K562 (cell line): Measurements from ENCODE around the gene TMEM184B. TPM values are rescaled to one million over a fixed set of nuclear protein-coding genes. Genes with fewer than 3 reads are reported as not detected.

Experiments used
- ATAC-seq: fragments of 200-7000 bp; cut with Tn5 transposase; 3 replicates; pipeline ENCODE4 v1.9.1; 2020; ENCODE audit warnings: moderate library complexity
- BruUV-seq: library from RNA; stranded (reverse); fragments of 400-500 nt; replicated peaks from 2 replicates; lab custom pipeline; 2021; lab: Mats Ljungman, UMichigan
- CTCF ChIA-PET: fragments of 300-600 bp; formaldehyde crosslinking; extraction: SDS; loops from one replicate; lab custom pipeline; 2021; ENCODE audit warnings: low intra/inter-chr PET ratio; lab: Yijun Ruan, JAX
- POLR2A ChIA-PET: fragments of 300-600, 350-650 bp; sonication (Branson Sonifier 250); formaldehyde crosslinking; extraction: SDS; loops from one replicate; lab custom pipeline; 2021; ENCODE audit warnings: antibody characterized with exemption, inconsistent platforms; lab: Yijun Ruan, JAX
- DNase-seq, 4 experiments: peaks; one replicate each; pipeline versions ENCODE4 v3.0.0 to v3.0.0-alpha.2; 2011 to 2018; ENCODE audit warnings: low spot score in 3 of 4, mixed read lengths in 3 of 4; ENCODE audit errors: extremely low read depth in 1 of 4
- FAIRE-seq: peaks from 2 replicates; lab custom pipeline; 2011; peaks lifted over from hg19 to GRCh38; lab: Jason Lieb, UNC
- H2AFZ ChIP-seq: 2 replicates; pipeline ENCODE4 v1.6.0; 2011; ENCODE audit warnings: low read depth, low read length, control low read depth, inconsistent platforms
- H3K27ac ChIP-seq: fragments of 200-600 bp; 3 replicates; pipeline ENCODE4 v1.8.0; 2011; ENCODE audit warnings: low read depth, mild to moderate bottlenecking, control low read depth, inconsistent platforms, low read length, moderate library complexity, mixed read lengths; ENCODE audit errors: extremely low read depth
- H3K27me3 ChIP-seq, 2 experiments: fragments of 300-600 bp in 1 of 2; 2 replicates in 1 of 2; 3 replicates in 1 of 2; pipeline versions ENCODE4 v1.6.0 to v1.8.0; 2011; ENCODE audit warnings: inconsistent platforms in 2 of 2, low read length in 2 of 2, mild to moderate bottlenecking in 1 of 2, mixed read lengths in 1 of 2, moderate library complexity in 1 of 2; ENCODE audit not compliant: control insufficient read depth in 2 of 2, insufficient read depth in 2 of 2
- H3K36me3 ChIP-seq: fragments of 300-600 bp; 3 replicates; pipeline ENCODE4 v1.8.0; 2011; ENCODE audit warnings: mild to moderate bottlenecking, low read length, inconsistent platforms; ENCODE audit not compliant: control insufficient read depth, insufficient read depth
- H3K4me1 ChIP-seq, 2 experiments: fragments of 200-600 bp in 1 of 2; replicated peaks in 1 of 2; 2 replicates in 1 of 2; 3 replicates in 1 of 2; pipeline versions ENCODE4 v1.5.1 to v1.8.0; 2011; ENCODE audit warnings: inconsistent platforms in 2 of 2, low read length in 2 of 2, mild to moderate bottlenecking in 1 of 2, mixed read lengths in 1 of 2, moderate library complexity in 1 of 2; ENCODE audit not compliant: control insufficient read depth in 2 of 2, insufficient read depth in 2 of 2
- H3K4me2 ChIP-seq: 2 replicates; pipeline ENCODE4 v1.6.1; 2011; ENCODE audit warnings: low read length, control low read depth, inconsistent platforms, mixed read lengths; ENCODE audit not compliant: insufficient read depth
- H3K4me3 ChIP-seq: fragments of 200-600 bp; sonication (generic), shearing (Covaris generic); 2 replicates; pipeline ENCODE4 v1.5.1; 2016; ENCODE audit warnings: control low read depth, inconsistent platforms
- H3K79me2 ChIP-seq: fragments of 200-600 bp; 3 replicates; pipeline ENCODE4 v1.8.0; 2011; ENCODE audit warnings: low read length, inconsistent platforms; ENCODE audit not compliant: control insufficient read depth, insufficient read depth
- H3K9ac ChIP-seq, 2 experiments: 2 replicates each; pipeline versions ENCODE4 v1.6.0 to v1.6.1; 2011; ENCODE audit warnings: low read depth in 2 of 2, low read length in 2 of 2, control low read depth in 1 of 2, inconsistent platforms in 1 of 2, mild to moderate bottlenecking in 1 of 2, mixed read lengths in 1 of 2; ENCODE audit not compliant: insufficient read depth in 1 of 2
- H3K9me1 ChIP-seq: one replicate; pipeline ENCODE4 v1.6.0; 2011; ENCODE audit warnings: inconsistent platforms, mild to moderate bottlenecking, low read length, moderate library complexity; ENCODE audit not compliant: control insufficient read depth, insufficient read depth
- H3K9me3 ChIP-seq: replicated peaks from 2 replicates; pipeline ENCODE4 v1.5.1; 2011; ENCODE audit warnings: low read depth, low read length, inconsistent platforms; ENCODE audit not compliant: control insufficient read depth, insufficient read depth
- H4K20me1 ChIP-seq: replicated peaks from 2 replicates; pipeline ENCODE4 v1.6.1; 2011; ENCODE audit warnings: low read length, inconsistent platforms, mixed read lengths; ENCODE audit not compliant: control insufficient read depth, insufficient read depth
- BCOR ChIP-seq: fragments of 450-650 bp; IDR thresholded peaks from 2 replicates; pipeline ENCODE4 v1.6.1; 2016
- BMI1 ChIP-seq: fragments of 150-350 bp; IDR thresholded peaks from 2 replicates; pipeline ENCODE4 v1.6.1; 2014; ENCODE audit warnings: low read length
- CBFA2T3 ChIP-seq: fragments of 450-650 bp; IDR thresholded peaks from 2 replicates; pipeline ENCODE4 v1.6.1; 2017
- MAZ ChIP-seq, 2 experiments: fragments of 450-650 bp in 1 of 2; sonication (generic) in 1 of 2; formaldehyde crosslinking; IDR thresholded peaks in 1 of 2; conservative IDR thresholded peaks in 1 of 2; 2 replicates each; pipeline versions ENCODE4 v1.4.0 to v1.5.0; 2020; ENCODE audit warnings: mild to moderate bottlenecking in 1 of 2, missing genetic modification reagents in 1 of 2
- RBM25 ChIP-seq: fragments of 200-400 bp; formaldehyde crosslinking; IDR thresholded peaks from 2 replicates; pipeline ENCODE4 v1.6.1; 2018; ENCODE audit warnings: low read length, low read depth, moderate library complexity; ENCODE audit not compliant: severe bottlenecking
- RFX7 ChIP-seq: fragments of 250-450 bp; sonication (Bioruptor Pico); IDR thresholded peaks from 2 replicates; pipeline ENCODE4 v1.5.1; 2021; ENCODE audit warnings: mild to moderate bottlenecking
- SMARCA4 ChIP-seq: fragments of 450-650 bp; IDR thresholded peaks from 2 replicates; pipeline ENCODE4 v1.6.1; 2016
- TAL1 ChIP-seq: fragments of 450-650 bp; IDR thresholded peaks from 2 replicates; pipeline ENCODE4 v1.6.1; 2016; ENCODE audit warnings: mild to moderate bottlenecking
- THRAP3 ChIP-seq: fragments of 450-650 bp; IDR thresholded peaks from 2 replicates; pipeline ENCODE4 v1.6.1; 2016; ENCODE audit warnings: mild to moderate bottlenecking, inconsistent platforms, borderline replicate concordance
- U2AF1 ChIP-seq: fragments of 200-400 bp; formaldehyde crosslinking; optimal IDR thresholded peaks from 2 replicates; pipeline ENCODE3; 2017; ENCODE audit warnings: mild to moderate bottlenecking, low read depth, low read length, moderate library complexity
- ZNF124 ChIP-seq: sonication (generic); formaldehyde crosslinking; IDR thresholded peaks from 2 replicates; pipeline ENCODE4 v1.8.1; 2022; ENCODE audit warnings: missing genetic modification reagents
- WGBS: fragments of 100-300 bp; shearing (Covaris generic); methylation state at CpG from one replicate; pipeline ENCODE4 v1.1.6; 2016; ENCODE audit warnings: low coverage, mixed read lengths; ENCODE audit not compliant: insufficient coverage; ENCODE audit errors: missing lambda C conversion rate; 5-methylcytosine and 5-hydroxymethylcytosine counted together
- in situ Hi-C: fragments of 300-500 bp; cut with MboI; formaldehyde crosslinking; loops from 4 replicates; pipeline ENCODE4 v1.15.0; 2018; ENCODE audit warnings: inconsistent platforms, mixed read lengths
- intact Hi-C: fragments of 100-400 bp; cut with micrococcal nuclease; formaldehyde crosslinking; loops from 2 replicates; pipeline ENCODE4 v1.14.2; 2022
- polyA plus RNA-seq, 8 experiments: library from polyadenylated mRNA; depleted of rRNA in 4 of 8; stranded (reverse) in 5 of 8; unstranded in 3 of 8; fragments of >200 nt; fragmentation: Nextera tagmentation in 2 of 8; fragmentation: Illumina TruSeq in 1 of 8; extraction: Ambion mirVana in 2 of 8; extraction: Trizol in 1 of 8; gene quantifications; 2 replicates each; pipeline versions ENCODE4 v1.2.1 to v1.2.3, GENCODE V29; 2011 to 2014; ENCODE audit warnings: inconsistent platforms in 1 of 8, missing spikeins in 1 of 8
- total RNA-seq, 7 experiments: library from RNA; depleted of rRNA in 6 of 7; stranded (reverse); fragments of >200 nt in 6 of 7; fragmentation: Illumina TruSeq in 2 of 7; extraction: Trizol in 2 of 7; gene quantifications; 2 replicates each; pipeline versions ENCODE4 v1.2.1 to v1.2.3, GENCODE V29; 2011 to 2021; ENCODE audit warnings: low replicate concordance in 1 of 7
- TF ChIP-seq, protein P1 (sequence below): fragments of 250-450 bp; sonication (Bioruptor Pico); IDR thresholded peaks from 2 replicates; pipeline ENCODE4 v1.5.0; 2021

The TMEM184B gene
- total and polyA plus RNA-seq, 9 of the 15 experiments (the other 6 are each of a cell fraction or from before 2014, with no cell fraction given): 0.31 to 25.1 (median 6.2) TPM

GRCh38 chr22:38173641-38173906 is 99.2 kb downstream of the TMEM184B start:
- H3K4me1 ChIP-seq: peaks cover 9 to 34% of the 10 kb centered on the region in 2 experiments; a peak in 4 of 5 replicates
- DNase-seq (no peak), FAIRE-seq (no peak), ATAC-seq (no peak)
- no peak overlapping the region for H3K4me3 ChIP-seq
- WGBS: 61% methylated on average over 4 of the region's 4 CpGs
- H3K27ac ChIP-seq: no peak overlapping the region
- TF ChIP-seq BMI1: no peak
- TF ChIP-seq THRAP3: no peak
- no peak for TF ChIP-seq TAL1
- TF ChIP-seq BCOR: peak; percentile 60; the same call in 1 of the 2 replicates
- peak; percentile 68 for TF ChIP-seq RBM25
- TF ChIP-seq ZNF124 (CRISPR knock-in tag): no peak
- TF ChIP-seq CBFA2T3: no peak
- no peaks in the 10 kb centered on the region for H3K36me3 ChIP-seq
- H4K20me1 ChIP-seq: no peaks in the 10 kb centered on the region
- H3K4me2 ChIP-seq: no peak overlapping the region
- H3K79me2 ChIP-seq: no peaks in the 10 kb centered on the region
- in situ Hi-C loops: no loop called here
- no peaks in the 10 kb centered on the region for H3K9me3 ChIP-seq
- no TSS peak for BruUV-seq
- ChIA-PET POLR2A (no interaction called here), CTCF (no interaction called here)
- peaks cover 2% of the 10 kb centered on the region for H3K9me1 ChIP-seq
- no peak overlapping the region for H2AFZ ChIP-seq
- intact Hi-C loops: no loop called here
- H3K9ac ChIP-seq: no peak overlapping the region
- no peaks in the 10 kb centered on the region for H3K27me3 ChIP-seq

GRCh38 chr22:38172832-38173640 is 99.8 kb downstream of the TMEM184B start:
- FAIRE-seq: no peak
- TF ChIP-seq, protein P1, sequence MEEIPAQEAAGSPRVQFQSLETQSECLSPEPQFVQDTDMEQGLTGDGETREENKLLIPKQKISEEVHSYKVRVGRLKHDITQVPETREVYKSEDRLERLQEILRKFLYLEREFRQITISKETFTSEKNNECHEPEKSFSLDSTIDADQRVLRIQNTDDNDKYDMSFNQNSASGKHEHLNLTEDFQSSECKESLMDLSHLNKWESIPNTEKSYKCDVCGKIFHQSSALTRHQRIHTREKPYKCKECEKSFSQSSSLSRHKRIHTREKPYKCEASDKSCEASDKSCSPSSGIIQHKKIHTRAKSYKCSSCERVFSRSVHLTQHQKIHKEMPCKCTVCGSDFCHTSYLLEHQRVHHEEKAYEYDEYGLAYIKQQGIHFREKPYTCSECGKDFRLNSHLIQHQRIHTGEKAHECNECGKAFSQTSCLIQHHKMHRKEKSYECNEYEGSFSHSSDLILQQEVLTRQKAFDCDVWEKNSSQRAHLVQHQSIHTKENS (CRISPR knock-in tag): no peak
- TF ChIP-seq RFX7 (CRISPR knock-in tag) (no peak), U2AF1 (no peak), MAZ (CRISPR knock-in tag; conservative IDR thresholded peaks at IDR 0.05 in 1 of 2, IDR thresholded peaks at IDR 0.05 in 1 of 2) (no peak), SMARCA4 (no peak)

More at GRCh38 chr22:38172832-38173640, 99.8 kb downstream of the TMEM184B start:
- ATAC-seq (no peak), DNase-seq (no peak)
- no TSS peak for BruUV-seq
- no peak overlapping the region for H3K4me3 ChIP-seq
- H4K20me1 ChIP-seq: no peaks in the 10 kb centered on the region
- no peaks in the 10 kb centered on the region for H3K36me3 ChIP-seq
- no peaks in the 10 kb centered on the region for H3K9me3 ChIP-seq
- no peaks in the 10 kb centered on the region for H3K27me3 ChIP-seq
- WGBS: 29% methylated on average over 11 of the region's 16 CpGs
- CTCF ChIA-PET: no interaction called here
- peaks cover 5 to 33% of the 10 kb centered on the region in 2 experiments; a peak in 4 of 5 replicates for H3K4me1 ChIP-seq
- intact Hi-C loops: no loop called here
- H3K27ac ChIP-seq: no peak overlapping the region
- POLR2A ChIA-PET: no interaction called here
- in situ Hi-C loops: no loop called here
- no peak overlapping the region for H3K4me2 ChIP-seq
- peaks cover 2% of the 10 kb centered on the region for H3K9me1 ChIP-seq
- no peaks in the 10 kb centered on the region for H3K79me2 ChIP-seq
- peak overlapping the region in 1 of 2 experiments; percentile 68; a peak in 2 of 4 replicates for H3K9ac ChIP-seq
- H2AFZ ChIP-seq: no peak overlapping the region
